GM18499 (cell line): ENCODE measurements around the gene TRNP1.
"Not testable (repeated sequence)": the region's sequence is repeated elsewhere in the genome, so short reads cannot be mapped to it uniquely, and the experiment has no call there.

Experiments used
- ATAC-seq: cut with Tn5 transposase; IDR thresholded peaks from one replicate; pipeline ENCODE4 v1.9.1; 2021; ENCODE audit warnings: moderate number of reproducible peaks; ENCODE audit not compliant: insufficient read depth, unreplicated experiment

The TRNP1 gene

DNA sequence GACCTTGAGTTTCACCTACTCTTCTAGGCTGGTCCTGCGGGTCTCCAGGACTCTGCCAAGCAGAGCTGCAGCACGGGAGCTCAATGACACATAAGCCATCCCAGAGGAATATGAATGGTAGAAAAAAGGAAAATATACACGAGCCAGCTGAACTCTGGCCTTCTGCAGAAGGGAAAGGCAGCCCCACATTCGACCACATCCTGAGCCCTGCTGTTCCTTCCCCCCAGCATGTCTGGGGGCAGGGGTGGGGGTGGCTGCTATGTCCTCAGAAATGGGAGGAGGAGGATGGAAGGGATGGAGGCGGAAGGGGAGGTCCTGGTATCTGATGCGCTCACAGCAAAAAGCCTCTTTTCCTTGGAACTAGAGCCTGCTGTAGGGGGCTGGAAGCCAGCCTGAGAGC, 21.1 kb upstream of the TRNP1 start:
- ATAC-seq, result no peak

DNA sequence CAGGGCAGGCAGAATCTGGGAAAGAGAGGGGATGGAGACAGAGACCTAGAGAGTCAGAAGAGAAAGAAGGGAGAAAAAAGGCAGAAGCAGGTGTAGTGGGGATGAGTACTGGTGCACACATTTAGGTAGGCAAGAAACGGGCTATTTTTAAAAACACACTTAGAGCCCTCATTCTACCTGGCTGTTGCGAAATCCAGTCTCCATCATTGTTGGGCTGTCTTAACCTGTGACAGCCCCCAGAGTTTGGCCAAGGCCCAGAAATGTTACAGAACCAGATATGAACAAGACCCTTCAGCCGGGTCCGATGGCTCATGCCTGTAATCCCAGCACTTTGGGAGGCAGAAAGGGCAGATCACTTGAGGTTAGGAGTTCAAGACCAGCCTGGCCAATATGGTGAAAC, 20.7 kb upstream of the TRNP1 start:
- ATAC-seq, result no peak

DNA sequence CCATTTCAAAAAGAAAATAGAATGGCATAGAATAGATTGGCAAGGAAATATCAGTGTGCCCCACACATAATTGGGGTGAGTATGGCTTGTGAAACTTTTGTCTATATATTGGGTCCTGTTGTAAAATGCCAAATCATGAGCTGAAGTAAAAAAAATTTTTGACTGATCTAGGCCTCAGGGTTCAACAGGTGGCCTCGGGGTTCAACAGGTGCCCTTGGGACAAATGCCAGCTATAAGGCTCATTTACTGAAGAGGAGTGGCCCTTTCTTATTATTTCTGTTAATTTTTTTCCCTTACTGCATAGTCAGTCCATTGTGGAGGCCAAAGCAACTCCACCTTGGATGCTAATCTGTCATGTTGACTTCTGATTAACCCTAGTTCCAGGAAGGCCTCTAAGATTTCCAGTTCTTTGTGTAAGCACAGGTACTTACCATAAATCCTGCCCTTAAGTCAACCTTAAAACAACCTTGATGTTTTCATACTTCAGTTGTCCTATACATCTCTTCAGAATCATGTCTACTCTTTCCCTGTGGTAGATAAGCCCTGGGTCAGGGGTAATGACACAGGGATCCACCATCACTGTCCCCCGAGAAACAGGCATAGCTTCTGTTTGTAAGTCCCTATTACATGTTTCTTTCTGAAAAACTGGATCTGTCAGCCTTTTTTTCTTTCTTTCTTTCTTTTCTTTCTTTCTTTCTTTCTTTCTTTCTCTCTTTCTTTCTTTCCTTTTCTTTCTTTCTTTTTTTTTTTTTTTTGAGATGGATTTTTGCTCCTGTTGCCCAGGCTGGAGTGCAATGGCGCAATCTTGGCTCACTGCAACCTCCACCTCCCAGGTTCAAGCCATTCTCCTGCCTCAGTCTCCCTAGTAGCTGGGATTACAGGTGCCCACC, 16.6 kb upstream of the TRNP1 start:
- no peak for ATAC-seq

DNA sequence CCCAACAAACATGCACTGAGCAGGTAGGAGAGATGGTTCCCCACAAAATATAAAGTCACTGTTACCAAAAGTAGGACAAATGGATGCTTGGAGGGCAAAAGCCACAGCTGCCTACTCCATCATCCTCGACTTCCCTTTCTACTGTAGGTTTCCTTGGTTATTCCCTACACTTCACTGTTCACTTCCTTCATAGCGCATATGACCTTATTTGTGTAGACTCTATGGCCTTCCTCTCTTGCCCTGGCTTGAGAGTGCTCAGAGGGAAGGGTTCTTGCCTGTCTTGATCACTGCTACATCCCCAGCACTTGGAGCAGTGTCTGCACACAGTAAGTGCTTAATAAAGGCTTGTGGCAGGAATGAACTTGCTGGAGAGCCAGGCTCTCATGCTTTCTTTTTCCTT, 14.6 kb upstream of the TRNP1 start:
- ATAC-seq, result no peak

DNA sequence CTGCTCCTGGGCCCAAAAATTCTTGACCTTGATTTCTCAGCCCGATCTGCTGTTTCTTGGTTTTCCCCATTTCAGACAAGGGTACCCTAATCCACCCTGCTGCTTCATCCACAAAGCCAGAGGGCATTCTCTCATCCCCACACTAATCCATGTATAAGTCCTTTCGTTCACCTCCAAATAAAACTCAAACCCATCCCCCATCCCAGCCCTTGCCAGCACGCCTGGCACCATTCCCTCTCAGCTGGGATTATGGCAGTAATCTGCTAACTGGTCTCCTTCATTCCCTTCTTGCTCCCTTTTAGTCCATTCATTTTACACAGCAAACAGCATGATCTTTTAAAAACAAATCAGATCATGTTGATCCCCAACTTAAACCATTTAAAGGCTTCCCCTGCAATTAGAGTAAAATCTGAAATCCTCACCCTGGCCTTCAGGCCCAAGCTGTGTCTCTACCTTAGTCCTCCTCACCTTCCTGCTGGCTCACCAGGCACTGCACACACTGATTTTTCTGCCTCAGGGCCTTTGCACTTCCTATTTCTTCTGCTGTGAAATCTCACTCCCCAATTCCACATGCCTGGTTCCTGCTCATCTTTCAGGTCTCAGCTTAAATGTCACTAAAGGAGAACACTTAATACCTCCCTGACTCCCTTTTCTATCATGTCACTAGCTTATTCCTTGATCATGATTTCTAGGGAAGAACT, 12.2 kb upstream of the TRNP1 start:
- ATAC-seq, result no peak

DNA sequence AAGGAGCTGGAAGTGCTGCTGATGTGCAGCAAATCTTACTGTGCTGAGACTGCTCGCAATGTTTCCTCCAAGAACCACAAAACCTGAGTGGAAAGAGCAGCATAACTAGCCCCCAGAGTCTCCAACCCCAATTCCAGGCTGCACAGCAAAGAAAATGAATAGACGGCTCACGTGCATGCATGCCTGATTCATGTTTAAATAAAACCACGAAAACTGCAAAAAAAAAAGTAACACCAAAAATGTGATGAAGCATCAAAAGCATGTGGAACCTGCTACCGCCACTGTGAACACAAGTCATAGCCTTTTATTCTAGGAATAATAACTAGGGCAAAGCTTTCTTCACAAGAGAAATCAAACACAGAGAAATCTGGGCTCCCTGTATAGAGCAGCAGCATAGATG, 9.6 kb upstream of the TRNP1 start:
- no peak for ATAC-seq

DNA sequence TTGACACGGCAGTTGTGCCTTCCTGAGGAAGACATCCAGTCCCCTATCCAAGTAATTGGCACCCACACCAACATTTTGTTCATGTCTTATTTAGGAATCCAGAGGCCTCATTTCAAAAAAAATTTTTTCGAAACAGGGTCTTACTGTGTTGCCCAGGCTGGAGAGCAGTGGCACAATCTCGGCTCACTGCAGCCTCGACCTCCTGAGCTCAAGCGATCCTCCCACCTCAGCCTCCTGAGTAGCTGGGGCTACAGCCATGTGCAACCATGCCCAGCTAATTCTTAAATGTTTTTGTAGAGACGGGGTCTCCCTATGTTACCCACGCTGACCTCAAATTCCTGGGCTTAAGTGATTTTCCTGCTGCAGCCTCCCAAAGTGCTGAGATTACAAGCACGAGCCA, 9.2 kb upstream of the TRNP1 start:
- no peak for ATAC-seq

DNA sequence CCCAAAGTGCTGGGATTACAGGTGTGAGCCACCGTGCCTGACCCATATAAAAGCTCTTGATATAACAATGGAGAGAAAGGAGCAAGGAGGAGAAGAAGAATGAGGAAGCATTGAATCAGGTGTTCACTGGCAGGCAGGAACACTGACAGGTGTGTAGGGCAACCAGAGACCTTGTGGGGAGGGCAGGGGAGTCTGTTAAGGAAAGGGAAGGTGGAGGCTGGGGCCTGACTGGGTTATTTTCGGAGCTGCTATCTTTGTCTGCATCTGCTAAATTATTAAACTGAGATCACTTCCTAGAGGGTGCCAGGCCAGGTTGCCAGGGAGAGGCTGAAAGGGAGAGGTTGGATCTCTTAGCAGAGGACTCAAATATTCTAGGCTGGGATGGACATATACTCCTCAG, 6.8 kb upstream of the TRNP1 start:
- ATAC-seq, result no peak

DNA sequence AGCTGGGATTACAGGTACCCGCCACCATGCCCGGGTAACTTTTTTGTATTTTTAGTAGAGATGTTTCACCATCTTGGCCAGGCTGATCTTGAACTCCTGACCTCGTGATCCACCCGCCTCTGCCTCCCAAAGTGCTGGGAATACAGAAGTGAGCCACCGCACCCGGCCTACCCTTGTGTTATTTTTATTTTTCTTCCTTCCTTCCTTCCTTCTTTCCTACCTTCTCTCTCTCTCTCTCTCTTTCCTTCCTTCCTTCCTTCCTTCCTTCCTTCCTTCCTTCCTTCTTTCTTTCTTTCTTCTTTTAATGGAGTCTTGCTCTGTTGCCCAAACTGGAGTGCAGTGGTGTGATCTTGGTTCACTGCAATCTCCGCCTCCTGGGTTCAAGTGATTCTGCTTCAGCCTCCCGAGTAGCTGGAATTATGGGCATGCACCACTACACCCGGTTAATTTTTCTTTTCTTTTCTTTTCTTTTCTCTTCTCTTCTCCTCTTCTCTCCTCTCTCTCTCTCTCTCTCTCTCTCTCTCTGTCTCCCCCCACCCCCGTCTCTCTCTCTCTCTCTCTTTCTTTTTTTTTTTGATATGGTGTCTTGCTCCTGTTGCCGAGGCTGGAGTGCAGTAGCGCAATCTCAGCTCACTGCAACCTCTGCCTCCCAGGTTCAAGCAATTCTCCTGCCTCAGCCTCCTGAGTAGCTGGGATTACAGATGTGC, 3.9 kb upstream of the TRNP1 start:
- ATAC-seq, result not testable (repeated sequence)

DNA sequence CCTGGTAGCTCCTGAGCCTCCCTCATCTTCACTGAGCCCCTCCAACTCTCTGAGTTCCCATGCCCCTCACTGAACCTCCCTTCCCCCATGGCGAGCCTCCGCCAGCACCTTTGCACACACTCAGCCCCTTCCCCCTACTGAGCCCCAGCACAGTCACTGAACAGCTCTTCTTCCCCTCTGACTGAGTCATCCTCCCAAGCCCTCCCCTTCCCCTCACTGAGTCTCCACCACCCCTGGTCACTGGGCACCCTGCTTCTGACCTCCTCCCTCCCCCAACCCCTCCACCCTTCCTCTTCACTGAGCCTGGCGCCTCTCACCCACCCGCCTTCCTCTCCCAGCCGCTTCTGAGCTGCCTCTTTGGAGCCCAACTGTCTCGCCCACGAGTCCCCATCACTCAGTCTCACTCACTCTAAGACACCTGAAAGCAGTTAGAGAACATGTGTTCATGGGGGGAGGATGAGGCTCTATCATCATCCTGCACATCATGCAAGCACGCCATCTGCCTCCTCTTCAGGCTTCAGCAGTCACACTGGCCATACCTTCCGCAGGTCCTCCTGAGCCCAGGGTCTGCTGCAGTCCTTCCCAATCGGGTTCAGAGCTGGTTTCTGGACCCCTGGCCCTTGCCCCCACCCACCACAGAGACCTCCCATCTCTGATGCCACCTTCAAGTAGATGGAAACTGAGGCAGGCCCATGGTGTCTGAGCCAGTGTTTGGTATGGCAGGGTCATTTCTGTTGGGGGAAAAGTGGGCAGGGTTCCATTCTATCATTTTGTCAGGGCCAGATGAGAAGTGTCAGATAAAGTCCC, 2.0 kb upstream of the TRNP1 start:
- ATAC-seq, result no peak

DNA sequence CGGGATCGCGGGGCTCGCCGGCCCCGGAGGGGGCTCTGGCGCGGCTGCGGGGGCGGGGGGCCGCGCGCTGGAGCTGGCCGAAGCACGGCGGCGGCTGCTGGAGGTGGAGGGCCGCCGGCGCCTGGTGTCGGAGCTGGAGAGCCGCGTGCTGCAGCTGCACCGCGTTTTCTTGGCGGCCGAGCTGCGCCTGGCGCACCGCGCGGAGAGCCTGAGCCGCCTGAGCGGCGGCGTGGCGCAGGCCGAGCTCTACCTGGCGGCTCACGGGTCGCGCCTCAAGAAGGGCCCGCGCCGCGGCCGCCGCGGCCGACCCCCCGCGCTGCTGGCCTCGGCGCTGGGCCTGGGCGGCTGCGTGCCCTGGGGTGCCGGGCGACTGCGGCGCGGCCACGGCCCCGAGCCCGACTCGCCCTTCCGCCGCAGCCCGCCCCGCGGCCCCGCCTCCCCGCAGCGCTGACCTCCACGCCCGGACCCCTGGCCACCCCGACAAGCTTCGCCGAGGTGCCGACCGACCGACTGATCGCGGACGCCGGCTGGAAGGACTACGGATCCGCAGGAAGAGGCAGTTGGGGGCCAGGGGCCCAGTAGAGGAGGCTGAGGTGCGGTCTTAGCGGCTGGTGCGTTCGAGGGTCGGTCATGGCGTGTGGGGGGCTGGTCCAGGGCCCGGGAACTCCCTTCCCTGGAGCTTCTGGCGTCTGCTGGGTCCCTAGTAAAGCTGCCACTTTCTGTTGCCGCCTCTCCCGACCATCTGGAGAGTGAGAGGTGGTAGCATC, 711 bp downstream of the TRNP1 start:
- no peak for ATAC-seq

DNA sequence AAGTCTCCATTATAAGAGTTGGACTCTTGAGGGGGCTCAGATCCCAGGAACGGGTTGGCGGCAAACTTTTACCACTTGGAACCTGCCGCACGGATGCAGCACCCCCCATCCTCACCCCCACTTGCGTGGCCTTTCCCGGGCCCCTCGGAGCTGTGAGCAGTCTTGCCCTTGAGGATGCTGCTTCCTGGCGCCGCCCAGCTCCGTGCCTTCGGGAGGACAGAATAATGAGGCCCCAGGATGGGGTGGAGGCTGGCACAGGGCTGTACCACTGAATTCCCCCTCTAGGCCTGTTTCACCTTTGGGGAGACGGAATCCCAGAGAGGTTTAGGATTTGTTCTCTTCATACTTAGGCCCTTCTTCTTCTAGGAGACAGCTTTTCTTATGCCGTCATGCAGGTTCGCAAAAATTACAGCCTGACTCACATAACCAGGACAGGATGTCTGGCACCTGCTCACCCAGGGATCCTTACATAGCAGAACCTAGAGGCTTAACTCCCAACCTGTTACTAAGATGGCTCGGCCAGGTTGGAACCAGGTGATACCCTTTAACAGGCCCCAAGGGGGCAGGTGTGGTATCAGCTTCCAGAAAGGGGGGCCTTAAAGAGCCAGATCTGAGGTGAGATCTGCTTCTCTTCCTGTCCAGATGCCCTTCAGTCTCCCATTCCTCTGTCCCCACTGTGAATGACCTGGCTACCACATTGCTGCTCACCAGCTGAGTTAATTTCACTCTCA, 1.5 kb downstream of the TRNP1 start:
- no peak for ATAC-seq

DNA sequence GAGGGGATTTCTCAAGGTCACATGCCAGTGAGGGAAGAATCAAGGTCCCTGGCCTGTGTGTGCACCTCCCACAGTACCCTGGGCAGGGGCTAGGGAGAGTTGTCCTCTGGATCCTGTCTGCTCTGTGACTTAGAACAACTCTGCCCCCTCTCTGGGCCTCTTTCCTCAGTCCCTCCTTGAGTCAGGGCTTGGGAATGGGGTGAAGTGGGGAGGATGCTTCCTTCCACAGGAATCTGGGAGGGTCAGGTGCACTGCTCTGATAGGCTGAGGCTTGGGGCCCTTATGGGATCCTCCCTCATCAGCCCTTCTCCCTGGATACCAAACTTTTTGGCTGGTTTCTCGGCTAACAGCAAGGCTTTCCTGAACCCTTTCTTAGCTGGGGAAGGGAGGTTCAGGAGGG, 2.5 kb downstream of the TRNP1 start:
- ATAC-seq, result no peak

DNA sequence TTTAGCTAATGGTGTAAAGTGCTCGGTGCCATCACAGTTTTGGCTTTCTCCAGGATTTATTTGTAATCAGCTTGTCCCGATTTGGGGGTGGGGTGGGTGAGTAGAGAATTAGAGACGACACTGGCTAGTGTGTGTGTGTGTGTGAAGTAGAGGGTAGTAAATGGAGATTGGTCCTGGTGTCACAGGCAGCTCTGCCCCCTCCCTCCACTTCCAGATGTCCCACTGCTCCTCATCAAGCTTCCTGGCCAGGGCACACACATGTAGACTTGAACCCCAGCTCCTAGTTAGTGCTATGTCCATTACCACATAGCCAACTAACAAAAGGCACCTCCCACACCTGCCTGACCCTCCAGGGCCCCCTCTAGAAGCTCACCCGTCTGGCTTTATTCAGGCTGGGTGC, 3.2 kb downstream of the TRNP1 start:
- ATAC-seq, result no peak

DNA sequence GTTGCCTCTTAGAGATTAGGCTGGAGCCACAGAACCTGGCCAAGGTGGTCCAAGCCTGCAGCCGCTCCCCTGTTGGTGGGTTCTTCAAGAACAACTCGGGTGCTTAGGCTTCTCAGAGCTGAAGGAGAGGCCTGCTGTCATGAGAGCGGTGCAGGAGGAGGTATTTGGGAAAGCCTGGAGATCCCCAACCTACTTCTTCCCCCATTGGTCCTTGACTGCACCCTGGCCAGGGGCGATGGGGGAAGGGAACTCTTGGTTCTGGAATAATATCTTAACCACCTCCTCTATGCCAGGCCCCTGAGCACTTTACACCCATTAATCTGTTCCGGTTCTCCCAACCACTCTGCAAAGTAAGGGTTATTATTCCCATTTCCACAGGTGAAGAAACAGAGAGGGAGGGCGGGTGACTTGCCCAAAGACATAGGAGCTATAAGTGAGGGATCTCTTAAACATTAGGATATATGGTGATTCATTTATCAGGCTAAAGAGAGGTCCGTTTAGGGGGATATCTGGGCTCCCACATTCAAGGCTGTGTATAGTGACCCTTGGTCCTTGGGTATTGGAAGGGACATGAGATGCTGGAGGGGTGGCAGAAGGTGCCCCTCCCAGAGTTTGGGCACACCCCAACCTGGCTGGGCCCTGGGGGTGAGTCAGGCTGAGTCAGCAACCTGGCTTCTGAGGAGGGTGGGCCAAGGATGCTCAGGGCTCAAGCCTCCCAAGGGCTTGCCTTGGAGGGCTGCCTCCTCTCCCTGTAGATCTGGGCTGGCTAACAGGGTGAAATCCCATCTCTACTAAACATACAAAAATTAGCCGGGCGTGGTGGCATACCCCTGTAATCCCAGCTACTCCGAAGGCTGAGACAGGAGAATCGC, 5.2 kb downstream of the TRNP1 start:
- no peak for ATAC-seq

DNA sequence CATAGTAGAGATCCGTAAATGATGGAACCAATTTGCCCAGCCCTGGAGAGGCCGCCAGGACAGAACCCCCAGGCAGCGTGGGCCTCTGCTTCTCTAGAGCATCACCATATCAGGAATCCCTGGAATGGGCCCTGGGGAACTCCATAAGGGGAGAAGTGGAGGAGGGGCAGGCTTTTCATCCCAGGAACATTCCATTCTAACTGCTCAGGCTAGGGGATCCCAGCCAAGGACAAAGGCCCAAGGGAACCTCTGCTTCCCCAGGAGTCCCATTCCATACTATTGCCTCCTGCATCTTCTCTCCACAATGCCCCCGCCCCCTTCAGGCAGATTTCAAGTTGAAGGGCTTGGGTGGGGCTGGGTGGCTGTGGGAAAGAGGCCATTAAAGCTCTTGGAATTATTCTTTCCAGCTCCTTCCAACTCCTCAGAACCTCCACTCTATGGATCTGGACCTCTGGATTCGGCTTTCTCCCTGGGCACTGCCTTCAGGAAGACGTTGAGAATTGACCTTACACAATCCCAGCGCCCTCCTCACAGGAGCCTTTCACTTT, 6.0 kb downstream of the TRNP1 start:
- no peak for ATAC-seq

DNA sequence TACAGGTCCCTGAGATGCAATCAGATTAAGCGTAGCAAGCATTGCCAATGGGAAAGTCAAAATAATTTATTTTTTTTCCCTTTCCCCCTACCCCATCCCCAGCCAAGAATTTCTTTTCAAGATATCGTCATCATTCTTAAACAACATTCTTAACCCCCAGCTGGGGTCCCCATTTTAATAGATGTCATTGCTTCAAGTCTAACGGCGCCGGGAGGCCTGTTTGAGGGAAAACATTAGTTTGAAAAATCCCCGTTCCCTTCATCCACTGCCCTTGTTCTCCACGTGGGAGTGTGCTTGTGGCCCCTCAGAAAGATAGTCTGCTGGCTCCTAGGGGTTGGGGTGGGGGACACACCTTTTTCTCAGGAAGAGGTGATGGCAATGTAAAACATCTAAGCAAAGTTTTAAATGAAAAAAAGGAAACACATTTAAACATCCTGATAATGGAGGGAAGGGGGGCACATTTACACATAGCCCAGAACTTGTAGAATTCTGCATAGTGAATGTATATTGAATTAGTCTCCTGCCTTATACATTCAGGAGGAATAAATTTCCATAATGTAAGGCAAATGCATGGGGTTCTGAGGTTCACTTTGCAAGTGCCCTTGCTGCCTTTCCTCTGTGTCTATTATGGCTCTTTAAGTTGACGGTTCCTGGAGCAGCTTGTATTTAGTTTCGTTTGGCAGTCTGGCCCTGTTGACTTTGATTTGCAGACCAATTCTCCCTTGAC, 6.8 kb downstream of the TRNP1 start:
- no peak for ATAC-seq
